ENCODE data around the gene RPUSD1.
A peak's percentile ranks its signal among the peaks of the same experiment; 100 is the strongest.

Gene RPUSD1

DNA sequence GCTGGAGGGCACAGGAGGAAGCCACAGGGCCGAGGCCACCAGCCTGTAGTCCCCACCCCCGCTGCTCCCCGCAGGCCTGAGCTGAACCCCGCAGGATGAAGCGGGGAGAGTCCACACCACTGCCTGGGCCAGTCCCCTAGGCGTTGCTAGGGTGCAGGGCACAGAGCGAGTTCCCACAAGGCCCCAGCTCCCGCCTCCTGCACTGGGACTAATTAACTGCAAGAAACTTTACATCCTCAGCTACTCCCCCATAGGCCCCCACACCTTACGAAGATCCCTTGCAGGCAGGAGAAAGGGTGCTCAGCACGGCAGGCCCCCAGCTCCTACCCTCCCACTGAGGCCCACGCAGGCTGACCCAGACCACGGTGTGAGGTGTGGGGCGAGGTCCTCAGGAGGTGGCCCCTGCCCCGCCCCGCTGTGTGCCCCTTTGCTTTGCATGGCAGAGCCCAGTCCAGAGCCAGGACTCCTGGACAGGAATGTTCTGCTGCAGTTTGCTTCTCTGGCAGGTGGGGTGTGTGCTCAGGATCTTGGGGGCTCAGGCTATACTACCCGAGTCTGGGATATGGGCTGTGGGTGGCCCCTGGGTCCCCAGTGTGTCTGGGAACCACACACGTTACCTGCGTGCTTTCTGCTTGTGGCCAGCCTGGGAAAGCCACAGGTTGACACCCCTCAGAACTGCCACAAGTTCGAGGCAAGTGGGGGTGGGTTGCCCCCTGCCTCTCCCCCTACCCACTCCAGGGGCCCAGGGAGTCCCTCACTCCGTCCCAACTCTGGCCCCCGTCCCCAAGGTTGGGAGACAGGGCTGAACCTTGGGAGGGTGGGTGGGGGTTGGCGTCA is 11.1 kb upstream of the RPUSD1 start:
- no peak for DNase-seq (ENCODE audit: low read depth in 3 of 3)

DNA sequence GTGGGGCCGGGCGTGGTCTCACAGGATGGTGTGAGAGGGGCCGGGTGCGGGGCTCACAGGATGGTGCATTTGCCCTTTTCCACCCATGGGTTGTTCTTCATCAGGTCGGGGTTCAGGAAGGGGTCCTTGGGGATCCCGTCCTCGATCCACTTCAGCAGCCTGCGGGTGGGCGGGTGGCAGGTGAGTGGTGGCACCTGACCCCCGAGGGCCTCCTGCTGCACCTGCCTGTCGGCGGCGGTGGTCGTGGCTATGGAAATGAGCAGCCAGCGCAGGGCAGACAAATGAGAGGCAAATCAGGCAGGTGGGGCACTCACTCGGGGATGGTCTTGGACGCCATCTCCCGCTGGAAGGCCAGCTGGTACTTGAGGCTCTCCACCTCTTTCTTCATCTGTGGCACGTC is 10.5 kb upstream of the RPUSD1 start:
- DNase-seq (ENCODE audit: low read depth in 3 of 3) = no peak

DNA sequence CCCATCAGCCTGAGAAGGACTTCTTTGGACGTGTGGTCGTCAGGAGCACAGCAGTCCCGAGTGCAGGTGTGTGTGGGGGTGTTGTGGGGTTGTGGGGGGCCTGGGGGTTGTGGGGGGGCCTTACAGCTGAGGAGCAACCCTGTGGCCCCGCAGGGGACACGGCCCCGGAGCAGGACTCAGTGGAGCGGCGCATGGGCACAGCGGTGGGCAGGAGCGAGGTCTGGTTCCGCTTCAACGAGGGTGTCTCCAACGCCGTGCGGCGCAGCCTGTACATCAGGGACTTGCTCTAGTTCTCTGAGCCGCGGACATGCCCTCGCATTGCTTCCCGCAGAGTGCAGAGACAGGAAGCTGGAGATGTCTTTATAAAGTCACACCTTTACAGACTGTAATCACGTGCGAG is 9.5 kb upstream of the RPUSD1 start:
- DNase-seq (ENCODE audit: low read depth in 3 of 3) = no peak

DNA sequence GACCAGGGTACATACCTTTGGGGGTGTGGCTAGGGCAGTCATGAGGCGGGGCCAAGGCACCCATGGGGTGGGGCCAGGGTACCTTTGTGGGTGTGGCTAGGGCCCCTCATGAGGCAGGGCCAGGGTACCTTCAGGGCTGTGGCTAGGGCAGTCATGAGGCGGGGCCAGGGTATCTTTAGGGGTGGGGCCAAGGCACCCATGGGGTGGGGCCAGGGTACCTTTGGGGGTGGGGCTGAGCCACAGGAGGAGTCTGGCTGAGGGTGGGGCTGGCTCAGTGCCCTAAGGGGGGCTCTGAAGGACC is 8.9 kb upstream of the RPUSD1 start:
- no peak for DNase-seq (ENCODE audit: low read depth in 3 of 3)

DNA sequence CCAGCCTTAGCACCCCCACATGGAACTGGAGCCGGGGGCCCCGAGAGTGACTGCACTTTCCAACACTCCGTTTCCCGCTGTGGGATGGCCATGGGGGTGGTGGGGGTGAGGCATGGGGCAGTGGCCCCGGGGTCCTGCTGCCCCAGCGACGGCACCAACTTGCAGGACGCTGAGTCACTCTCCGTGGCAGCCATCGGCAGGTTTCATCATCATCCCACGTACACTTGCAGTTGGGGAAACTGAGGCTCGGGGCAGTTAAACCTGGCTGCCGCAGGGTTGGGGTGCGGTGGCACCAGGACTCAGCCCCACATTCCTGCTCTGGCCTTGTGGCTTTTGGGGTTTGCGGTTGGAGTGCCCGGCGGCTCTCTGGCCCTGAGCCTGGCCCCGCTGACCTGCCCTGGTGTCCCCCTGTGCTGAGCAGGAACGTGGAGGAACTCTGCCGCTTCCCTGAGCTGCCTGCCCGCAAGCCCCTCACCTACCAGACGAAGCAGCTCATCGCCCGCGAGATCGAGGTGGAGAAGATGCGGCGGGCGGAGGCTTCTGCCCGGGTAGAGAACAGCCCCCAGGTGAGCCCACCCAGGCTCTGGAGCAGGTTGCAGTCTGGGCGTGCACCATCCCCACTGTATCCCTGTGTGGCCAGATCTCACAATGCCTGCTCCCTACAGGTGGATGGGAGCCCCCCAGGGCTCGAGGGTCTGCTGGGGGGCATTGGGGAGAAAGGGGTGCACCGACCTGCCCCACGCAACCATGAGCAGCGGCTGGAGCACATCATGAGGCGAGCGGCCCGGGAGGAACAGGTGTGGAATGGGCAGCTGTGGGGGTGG is 8.3 kb upstream of the RPUSD1 start:
- DNase-seq (ENCODE audit: low read depth in 3 of 3) = no peak

DNA sequence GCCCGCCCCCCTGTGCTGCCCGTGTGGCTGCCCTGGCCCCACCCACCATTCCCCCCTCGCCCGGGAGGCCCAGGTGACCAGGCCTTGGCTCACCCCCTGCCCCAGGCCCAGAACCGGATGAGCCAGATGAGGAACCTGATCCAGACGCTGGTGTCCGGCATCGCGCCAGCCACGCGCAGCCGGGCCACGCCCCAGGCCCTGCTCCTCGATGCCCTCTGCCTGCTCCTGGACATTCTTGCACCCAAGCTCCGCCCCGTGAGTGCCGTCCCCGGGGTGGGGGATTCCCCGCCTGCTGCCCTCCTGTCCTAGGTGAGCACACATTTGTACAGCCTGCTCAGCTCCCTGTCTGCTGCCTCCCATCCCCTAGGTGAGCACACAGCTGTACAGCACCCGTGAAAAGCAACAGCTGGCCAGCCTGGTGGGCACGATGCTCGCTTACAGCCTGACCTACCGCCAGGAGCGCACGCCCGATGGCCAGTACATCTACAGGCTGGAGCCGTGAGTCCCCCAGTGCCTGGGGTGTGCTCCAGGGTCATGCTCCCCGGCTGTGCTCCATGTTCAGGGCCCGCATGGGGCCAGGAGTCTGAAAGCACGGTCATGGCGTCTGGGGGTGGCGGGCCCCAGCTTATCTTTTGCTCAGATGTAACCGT is 7.5 kb upstream of the RPUSD1 start:
- no peak for DNase-seq (ENCODE audit: low read depth in 3 of 3)

DNA sequence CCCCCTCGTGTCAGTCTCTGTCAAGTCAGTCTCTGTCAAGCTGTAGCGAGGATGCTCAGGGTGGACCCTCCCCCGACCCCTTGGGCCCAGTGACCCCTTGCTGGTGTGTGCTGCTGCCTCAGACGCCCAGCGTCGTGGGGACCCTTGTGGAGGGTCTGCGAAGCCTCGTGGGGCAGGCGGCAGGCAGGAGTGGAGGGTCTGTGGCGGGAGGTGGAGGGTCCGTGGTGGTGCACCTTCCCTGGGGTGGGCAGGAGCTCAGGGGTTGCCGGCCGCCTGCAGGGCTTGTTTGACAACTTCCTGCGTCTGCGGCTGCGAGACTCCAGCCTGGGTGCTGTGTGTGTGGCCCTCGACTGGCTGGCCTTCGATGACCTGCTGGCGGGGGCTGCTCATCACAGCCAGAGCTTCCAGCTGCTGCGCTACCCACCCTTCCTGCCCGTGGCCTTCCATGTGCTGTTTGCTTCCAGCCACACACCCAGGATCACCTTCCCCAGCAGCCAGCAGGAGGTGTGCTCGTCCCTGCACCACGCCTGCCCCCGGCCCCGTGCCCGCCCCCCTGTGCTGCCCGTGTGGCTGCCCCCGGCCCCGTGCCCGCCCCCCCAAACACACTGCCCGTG is 6.8 kb upstream of the RPUSD1 start:
- no peak for DNase-seq (ENCODE audit: low read depth in 3 of 3)

DNA sequence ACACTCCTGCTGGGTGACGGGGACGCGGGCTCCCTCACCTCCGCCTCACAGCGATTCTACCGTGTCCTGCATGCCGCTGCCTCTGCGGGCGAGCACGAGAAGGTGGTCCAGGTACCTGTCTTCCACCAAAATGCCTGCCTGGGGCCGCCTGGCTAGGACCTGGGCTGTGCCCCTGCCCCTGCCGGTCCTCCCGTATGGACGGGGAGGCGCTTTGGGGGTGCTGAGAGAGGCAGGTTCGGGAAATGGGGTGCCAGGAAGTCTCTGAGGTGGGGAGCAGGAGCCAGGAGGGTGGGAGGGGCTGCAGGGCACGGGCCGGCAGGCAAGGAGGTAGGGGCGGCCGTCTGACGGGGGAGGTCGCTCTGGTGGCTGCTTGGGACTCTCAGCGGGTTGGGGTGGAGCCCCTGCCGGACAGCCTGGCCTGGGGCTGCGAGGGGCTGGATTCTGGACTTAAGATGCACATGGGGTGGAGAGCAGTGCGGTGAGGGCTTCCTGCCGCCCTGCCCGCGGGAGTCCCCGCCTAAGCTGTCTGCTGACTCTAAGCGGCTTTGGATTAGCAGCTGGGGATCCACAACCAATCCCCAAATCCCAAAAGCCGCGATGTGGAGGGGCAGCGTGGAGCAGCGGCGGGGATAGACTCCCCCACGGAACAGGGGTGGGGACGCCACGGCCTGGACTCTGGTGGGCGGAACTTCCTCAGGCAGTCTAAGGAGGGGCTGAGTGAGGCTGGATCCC is 6.1 kb upstream of the RPUSD1 start:
- no peak for DNase-seq (ENCODE audit: low read depth in 3 of 3)

DNA sequence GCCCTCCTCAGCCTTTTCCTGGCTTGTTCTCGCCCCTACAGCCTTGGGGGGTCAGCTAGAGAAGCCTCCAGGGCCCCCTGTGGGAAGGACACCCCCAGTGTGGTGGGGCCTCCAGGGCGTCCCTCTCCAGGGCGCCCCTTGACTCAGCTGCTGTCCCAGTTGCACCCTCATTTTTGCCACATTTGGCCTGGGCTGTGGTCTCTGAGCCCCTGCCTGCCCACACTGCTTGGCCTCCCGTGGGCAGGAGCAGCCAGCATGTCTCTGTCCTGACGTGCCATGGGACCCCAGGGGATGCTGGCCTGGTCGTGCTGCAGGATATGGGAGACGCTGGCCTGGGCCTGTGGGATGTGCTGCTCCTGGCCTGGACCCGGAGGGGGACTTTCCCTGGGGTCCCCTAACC is 5.2 kb upstream of the RPUSD1 start:
- no peak for DNase-seq (ENCODE audit: low read depth in 3 of 3)

DNA sequence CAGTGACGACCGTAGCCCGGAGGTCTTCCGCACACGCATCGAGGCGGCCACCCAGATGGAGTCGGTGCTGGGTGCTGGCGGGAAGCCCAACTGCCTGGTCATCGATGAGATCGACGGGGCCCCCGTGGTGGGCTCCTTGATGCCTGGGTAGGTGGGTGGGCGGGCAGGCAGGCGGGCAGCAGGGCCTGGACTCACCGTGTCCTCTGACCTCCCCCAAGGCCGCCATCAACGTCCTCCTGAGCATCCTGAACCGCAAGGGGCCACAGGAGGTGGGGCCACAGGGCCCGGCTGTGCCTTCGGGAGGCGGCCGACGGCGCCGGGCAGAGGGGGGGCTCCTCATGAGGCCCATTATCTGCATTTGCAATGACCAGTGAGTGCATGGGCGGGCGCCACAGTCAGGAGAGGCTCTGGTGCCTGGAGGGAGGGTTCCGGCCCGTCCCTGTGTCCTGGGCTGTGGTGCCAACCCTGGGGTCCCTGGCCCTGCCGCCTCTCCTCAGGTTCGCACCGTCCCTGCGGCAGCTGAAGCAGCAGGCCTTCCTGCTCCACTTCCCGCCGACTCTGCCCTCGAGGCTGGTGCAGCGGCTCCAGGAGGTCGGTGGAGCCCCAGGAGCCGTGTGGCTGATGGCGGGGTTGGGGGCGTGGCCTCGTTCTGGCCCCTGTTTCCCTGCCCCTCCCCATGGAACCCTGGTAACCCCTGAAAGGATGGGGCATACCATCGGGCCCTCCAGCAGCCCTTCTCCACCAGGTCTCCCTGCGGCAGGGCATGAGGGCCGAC is 4.2 kb upstream of the RPUSD1 start:
- no peak for DNase-seq (ENCODE audit: low read depth in 3 of 3)

DNA sequence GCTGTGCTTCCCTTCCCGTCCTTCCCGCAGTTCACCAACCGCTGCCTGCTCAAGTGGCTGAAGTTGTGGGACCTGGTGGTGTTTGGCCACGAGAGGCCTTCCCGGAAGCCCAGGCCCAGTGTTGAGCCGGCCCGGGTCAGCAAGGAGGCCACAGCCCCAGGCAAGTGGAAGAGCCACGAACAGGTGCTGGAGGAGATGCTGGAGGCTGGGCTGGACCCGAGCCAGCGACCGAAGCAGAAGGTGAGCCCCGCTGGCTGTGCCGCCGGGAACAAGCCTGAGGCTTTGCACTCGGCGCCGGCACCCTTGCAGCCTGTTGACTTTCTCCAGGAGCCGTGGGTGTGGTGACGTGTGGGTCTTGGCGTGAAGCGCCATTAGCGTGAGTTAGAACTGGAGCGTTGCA is 3.0 kb upstream of the RPUSD1 start:
- DNase-seq (ENCODE audit: low read depth in 3 of 3) = no peak

DNA sequence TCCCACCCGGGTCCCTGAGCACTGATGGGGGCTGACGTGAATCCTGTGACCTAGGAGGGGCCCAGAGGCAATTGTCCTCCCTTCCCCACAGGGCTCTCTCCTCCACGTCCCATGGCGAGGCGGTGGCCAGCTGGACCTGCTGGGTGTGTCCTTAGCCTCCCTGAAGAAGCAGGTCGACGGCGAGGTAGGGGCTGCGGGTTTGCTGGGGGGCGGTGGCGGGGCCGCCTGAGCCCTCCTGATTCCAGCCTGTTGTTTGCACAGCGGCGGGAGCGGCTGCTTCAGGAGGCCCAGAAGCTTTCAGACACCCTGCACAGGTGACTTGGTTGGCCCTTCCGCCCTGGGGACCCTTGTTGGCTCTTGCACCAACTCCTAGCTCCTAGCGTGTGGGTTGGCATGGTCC is 1.9 kb upstream of the RPUSD1 start:
- DNase-seq (ENCODE audit: low read depth in 3 of 3) = no peak

DNA sequence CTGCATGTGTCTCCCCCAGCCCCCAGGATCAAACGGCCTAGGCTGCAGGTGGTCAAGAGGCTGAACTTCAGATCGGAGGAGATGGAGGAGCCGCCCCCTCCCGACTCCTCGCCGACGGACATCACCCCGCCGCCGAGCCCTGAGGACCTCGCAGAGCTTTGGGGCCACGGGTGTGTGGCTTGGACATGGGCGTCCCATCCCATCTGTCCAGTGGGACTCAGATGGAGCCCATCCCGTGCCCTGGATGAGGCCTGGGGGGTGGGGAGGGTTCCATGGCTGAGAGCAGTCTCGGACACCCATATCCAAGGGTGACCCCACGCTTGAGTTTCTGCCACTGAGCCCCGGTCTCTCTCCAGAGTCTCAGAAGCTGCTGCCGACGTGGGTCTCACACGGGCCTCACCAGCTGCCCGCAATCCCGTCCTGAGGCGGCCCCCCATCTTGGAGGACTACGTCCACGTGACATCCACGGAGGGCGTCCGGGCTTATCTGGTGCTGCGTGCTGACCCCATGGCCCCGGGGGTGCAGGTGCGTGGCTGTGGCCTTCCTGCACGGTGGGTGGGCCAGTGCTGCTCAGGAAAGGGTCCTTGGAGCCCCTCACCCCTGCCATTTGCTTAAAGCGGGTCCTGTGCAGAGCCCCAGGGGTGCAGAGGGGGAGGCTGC is 1.1 kb upstream of the RPUSD1 start:
- DNase-seq (ENCODE audit: low read depth in 3 of 3) = no peak

DNA sequence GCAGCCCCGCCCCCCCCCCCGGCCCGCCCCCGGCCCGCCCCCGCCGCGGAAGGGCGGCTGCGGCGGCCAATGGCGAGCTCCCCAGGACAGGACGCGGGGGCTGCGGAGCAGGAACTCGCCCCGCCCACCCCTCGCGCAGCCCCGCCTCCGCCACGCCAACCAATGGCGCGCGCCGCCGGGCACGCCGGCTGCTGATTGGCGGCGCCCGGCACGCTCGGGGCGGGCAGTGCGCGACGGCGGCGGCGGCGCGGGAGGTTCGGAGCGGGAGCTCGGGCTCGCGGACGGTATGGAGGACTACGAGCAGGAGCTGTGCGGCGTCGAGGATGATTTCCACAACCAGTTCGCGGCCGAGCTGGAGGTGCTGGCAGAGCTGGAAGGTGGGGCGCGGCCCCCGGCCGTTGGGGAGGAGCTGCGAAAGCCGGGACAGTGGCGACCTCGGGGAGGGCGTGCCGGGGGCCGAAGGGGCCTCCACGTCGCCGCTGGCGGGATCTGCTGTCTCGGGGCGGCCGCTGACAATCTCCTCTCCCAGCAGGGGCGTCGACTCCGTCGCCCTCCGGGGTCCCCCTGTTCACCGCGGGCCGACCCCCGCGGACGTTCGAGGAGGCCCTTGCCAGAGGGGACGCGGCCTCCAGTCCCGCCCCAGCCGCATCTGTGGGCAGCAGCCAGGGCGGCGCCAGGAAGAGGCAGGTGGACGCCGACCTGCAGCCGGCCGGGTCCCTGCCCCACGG is 382 bp upstream of the RPUSD1 start, which contains the start of gene CHTF18:
Gene CHTF18, plus strand, starts transcription at position 222 of the 728 bp plus-strand sequence. Its CDS starts 65 bp downstream, at position 287.
- DNase-seq (ENCODE audit: low read depth in 3 of 3) = peak; percentile 88 to 92 (median 91)

DNA sequence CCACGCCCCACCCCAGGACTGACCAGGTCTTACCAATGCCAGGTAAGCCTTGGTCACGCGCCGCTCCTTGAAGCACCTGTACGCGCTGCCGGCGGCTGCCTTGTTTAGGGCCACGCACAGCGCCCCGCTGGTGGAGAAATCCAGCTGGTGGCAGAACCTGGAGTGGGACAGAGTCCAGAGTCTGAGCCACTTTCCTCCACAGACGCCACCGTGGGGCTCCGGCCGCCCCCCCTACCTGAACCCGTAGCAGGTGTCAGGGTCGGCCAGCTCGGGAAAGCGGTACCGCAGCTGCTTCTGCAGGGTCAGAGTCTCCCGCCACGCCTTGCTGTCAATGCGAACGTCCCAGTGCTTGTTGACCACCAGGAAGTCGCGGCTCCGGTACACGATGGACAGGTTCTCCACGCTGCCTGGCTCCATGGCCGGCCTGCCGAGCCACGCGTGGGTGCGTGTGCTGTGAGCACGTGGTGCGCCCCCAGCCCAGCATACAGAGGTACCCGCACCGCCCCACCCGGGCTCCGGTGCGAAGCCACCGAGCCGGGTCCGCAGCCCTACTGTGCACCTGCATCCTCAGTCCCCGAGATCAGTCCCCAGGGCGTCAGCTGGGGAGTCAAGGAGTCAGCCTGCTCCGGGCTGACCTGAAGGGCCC is 737 bp downstream of the RPUSD1 start:
- no peak for DNase-seq (ENCODE audit: low read depth in 3 of 3)

DNA sequence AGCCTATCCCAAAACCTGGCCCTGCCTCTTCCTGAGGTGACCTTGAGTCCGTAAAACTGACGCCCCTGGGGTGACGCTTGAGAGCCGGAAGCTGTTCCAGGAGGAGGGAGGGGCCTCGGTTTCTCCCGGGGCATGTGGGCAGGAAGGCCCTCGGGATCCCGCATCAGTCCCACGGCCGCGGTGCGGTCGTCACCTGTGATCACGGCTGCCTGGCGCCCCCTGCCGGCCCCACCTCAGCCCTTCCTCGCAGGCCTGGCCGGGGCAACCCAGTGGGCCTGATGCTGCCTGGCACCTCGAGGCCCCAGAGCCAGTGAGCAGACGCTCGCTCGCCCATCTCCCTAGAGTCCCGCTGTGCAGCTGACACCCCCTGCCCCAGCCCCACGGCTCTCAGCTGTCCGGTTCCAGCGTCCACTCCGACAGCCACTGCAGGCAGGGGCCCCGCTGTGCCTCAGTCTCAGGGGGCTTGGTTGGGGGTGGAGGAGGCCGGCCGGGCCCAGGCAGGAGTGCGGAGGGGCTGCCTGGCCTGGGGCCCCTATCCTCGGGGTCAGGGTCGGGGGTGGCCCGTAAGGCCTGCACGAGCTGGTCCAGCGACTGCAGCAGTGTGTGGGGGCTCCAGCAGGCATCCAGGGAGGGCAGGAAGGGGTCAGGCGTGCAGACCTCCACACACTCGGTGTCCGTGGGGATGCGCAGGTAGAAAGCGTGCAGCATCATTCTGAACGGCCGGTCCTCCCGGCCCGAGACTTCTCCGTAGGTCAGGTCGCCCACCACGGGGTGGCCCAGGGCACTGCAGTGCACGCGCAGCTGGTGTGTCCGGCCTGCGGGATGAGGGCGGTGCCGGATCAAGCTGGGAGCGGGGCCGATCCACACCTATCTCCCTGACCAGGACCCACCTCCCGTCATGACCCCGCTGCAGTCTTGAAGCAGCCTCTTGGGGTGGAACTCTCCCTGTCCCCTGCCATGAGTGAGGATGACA is 2.3 kb downstream of the RPUSD1 start:
- DNase-seq (ENCODE audit: low read depth in 3 of 3) = peak; percentile 56 to 65 (median 58)

DNA sequence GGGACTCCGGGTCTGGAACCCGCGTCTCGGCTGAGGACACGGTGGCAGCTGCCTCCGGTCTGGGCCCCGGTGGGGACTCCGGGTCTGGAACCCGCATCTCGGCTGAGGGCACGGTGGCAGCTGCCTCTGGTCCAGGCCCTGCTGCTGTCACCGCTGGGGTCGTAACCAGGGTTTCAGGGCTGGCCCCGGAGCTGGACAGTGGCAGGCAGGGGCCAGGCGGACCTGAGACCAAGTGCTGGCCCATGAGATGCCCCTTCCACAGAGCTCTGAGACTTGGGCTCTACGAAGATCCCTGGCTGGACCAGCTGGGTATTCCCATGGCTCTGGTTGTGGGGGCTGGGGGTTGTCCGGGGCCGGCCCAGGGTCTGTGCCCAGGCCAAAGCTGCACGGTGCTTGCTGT is 3.8 kb downstream of the RPUSD1 start:
- no peak for DNase-seq (ENCODE audit: low read depth in 3 of 3)
